Prostate gland (tissue), 2 donors: ENCODE measurements around the gene LPIN3. TPM values are rescaled to one million over a fixed set of nuclear protein-coding genes. Genes with fewer than 3 reads are reported as not detected.

ENCODE experiments used
- DNase-seq: peaks from one replicate; pipeline ENCODE4 v3.0.0-alpha.2; 2019; ENCODE audit warnings: low spot score
- H3K27ac ChIP-seq, 2 donors: fragments of 200-600 bp; sonication (generic); 2 replicates each; pipeline ENCODE4 v1.5.1; 2017 to 2019
- H3K27me3 ChIP-seq: fragments of 200-600 bp; sonication (generic); replicated peaks from 2 replicates; pipeline ENCODE4 v1.5.1; 2019; ENCODE audit not compliant: insufficient read depth
- H3K36me3 ChIP-seq, 2 donors: fragments of 200-600 bp; sonication (generic); 1 replicate in 1 of 2; 2 replicates in 1 of 2; pipeline versions ENCODE4 v1.5.1 to v1.8.1; 2017 to 2019
- H3K4me1 ChIP-seq: fragments of 200-600 bp; sonication (generic); replicated peaks from 2 replicates; pipeline ENCODE4 v1.5.1; 2019
- H3K4me3 ChIP-seq, 2 donors: fragments of 200-600 bp; sonication (generic); 2 replicates each; pipeline ENCODE4 v1.5.1; 2017 to 2019
- H3K9me3 ChIP-seq: fragments of 200-600 bp; sonication (generic); 2 replicates; pipeline ENCODE4 v1.5.1; 2017
- CTCF ChIP-seq, 4 experiments: fragments of 200-600 bp in 2 of 4; fragments of 450-650 bp in 2 of 4; sonication (generic) in 2 of 4; IDR thresholded peaks; 1 replicate in 3 of 4; 2 replicates in 1 of 4; pipeline ENCODE4 v1.5.1; 2016 to 2019; ENCODE audit warnings: antibody characterized with exemption in 4 of 4, mild to moderate bottlenecking in 2 of 4, moderate library complexity in 2 of 4
- POLR2A ChIP-seq: fragments of 450-650 bp; IDR thresholded peaks from one replicate; pipeline ENCODE4 v1.6.1; 2016; ENCODE audit warnings: antibody characterized with exemption, mild to moderate bottlenecking
- POLR2AphosphoS5 ChIP-seq: sonication (generic); formaldehyde crosslinking; IDR thresholded peaks from one replicate; pipeline ENCODE4 v1.6.1; 2017; ENCODE audit warnings: antibody characterized with exemption
- WGBS: methylation state at CpG from one replicate; pipeline ENCODE4 v1.1.5; 2018; 5-methylcytosine and 5-hydroxymethylcytosine counted together
- intact Hi-C: fragments of 100-400 bp; cut with DNase I; formaldehyde crosslinking; loops from one replicate; pipeline ENCODE4 v1.14.2; 2022
- total RNA-seq, 2 donors: library from RNA; depleted of rRNA; stranded (reverse); fragments of >200 nt; gene quantifications; one replicate each; pipeline ENCODE4 v1.1.0, GENCODE V29; 2016

The LPIN3 gene
- total RNA-seq, 2 donors from 2014 or later = 16.2 to 30.4 TPM

- TF ChIP-seq CTCF (IDR thresholded peaks at IDR 0.05) = no peak
- TF ChIP-seq POLR2A = no peak
- TF ChIP-seq POLR2AphosphoS5 = no peak
- DNase-seq = no peak
- Histone ChIP-seq H3K4me1 (no peaks in the 10 kb centered on the region), H3K27ac (no peak overlapping the region), H3K36me3 (no peaks in the 10 kb centered on the region), H3K4me3 (no peak overlapping the region), H3K27me3 (no peaks in the 10 kb centered on the region), H3K9me3 (no peaks in the 10 kb centered on the region)
- intact Hi-C loops = no loop called here
These were observed 20.2 kb upstream of the LPIN3 start for GRCh38 chr20:41320441-41320840.

- H3K27ac ChIP-seq = no peak overlapping the region
- DNase-seq = no peak
- no peaks in the 10 kb centered on the region for H3K4me1 ChIP-seq
- H3K9me3 ChIP-seq = no peaks in the 10 kb centered on the region
- TF ChIP-seq CTCF (IDR thresholded peaks at IDR 0.05) (no peak), POLR2AphosphoS5 (no peak), POLR2A (no peak)
- H3K36me3 ChIP-seq = no peaks in the 10 kb centered on the region
- 93% methylated on average over 1 of the region's 1 CpG for WGBS
- intact Hi-C loops = no loop called here
- H3K4me3 ChIP-seq = no peak overlapping the region
- H3K27me3 ChIP-seq = no peaks in the 10 kb centered on the region
These were observed 19.6 kb upstream of the LPIN3 start for GRCh38 chr20:41320976-41321375.

GRCh38 chr20:41327178-41327577 lies 13.4 kb upstream of the LPIN3 start:
- Histone ChIP-seq H3K36me3 (no peaks in the 10 kb centered on the region), H3K9me3 (no peaks in the 10 kb centered on the region), H3K27ac (no peak overlapping the region), H3K4me1 (no peaks in the 10 kb centered on the region), H3K4me3 (no peak overlapping the region), H3K27me3 (no peaks in the 10 kb centered on the region)
- no peak for DNase-seq
- no peak for TF ChIP-seq CTCF (IDR thresholded peaks at IDR 0.05)
- TF ChIP-seq POLR2AphosphoS5 = no peak
- no peak for TF ChIP-seq POLR2A
- intact Hi-C loops = no loop called here
- 91% methylated on average over 5 of the region's 5 CpGs for WGBS

GRCh38 chr20:41329435-41330342 lies 10.9 kb upstream of the LPIN3 start:
- TF ChIP-seq POLR2AphosphoS5 (peak; percentile 85), POLR2A (no peak), CTCF (IDR thresholded peaks at IDR 0.05) (no peak)
- Histone ChIP-seq H3K27me3 (no peaks in the 10 kb centered on the region), H3K4me3 (no peak overlapping the region), H3K4me1 (no peaks in the 10 kb centered on the region), H3K27ac (peak overlapping the region; percentile 53 to 54), H3K36me3 (no peaks in the 10 kb centered on the region), H3K9me3 (no peaks in the 10 kb centered on the region)
- intact Hi-C loops = loop anchor here (5.0 to 10.0 kb wide), 2 partner anchors 97 to 355 kb away; no protein-coding TSS in a partner anchor
- DNase-seq = peak; percentile 33
- 34% methylated on average over 14 of the region's 14 CpGs for WGBS

GRCh38 chr20:41330343-41330720 lies 10.3 kb upstream of the LPIN3 start:
- intact Hi-C loops = loop anchor here (5.0 to 10.0 kb wide), 2 partner anchors 98 to 356 kb away; no protein-coding TSS in a partner anchor
- Histone ChIP-seq H3K4me1 (no peaks in the 10 kb centered on the region), H3K36me3 (no peaks in the 10 kb centered on the region), H3K27me3 (no peaks in the 10 kb centered on the region), H3K4me3 (no peak overlapping the region), H3K9me3 (no peaks in the 10 kb centered on the region), H3K27ac (peak overlapping the region; percentile 53 to 54)
- WGBS = 81% methylated on average over 5 of the region's 5 CpGs
- DNase-seq = no peak
- TF ChIP-seq POLR2AphosphoS5 = no peak
- TF ChIP-seq CTCF (IDR thresholded peaks at IDR 0.05) = no peak
- TF ChIP-seq POLR2A = no peak
